Measurements from ENCODE around the gene USP53.
"Not testable (repeated sequence)": the region's sequence is repeated elsewhere in the genome, so short reads cannot be mapped to it uniquely, and the experiment has no call there.

USP53 gene

GRCh38 chr4:119328695-119329094 is 116.2 kb downstream of the USP53 start:
- no peak for DNase-seq

GRCh38 chr4:119329835-119330620 is 117.5 kb downstream of the USP53 start:
- DNase-seq = no peak

GRCh38 chr4:119336332-119336979 is 123.9 kb downstream of the USP53 start:
- DNase-seq = not testable (repeated sequence)

- no peak for DNase-seq
Measured at GRCh38 chr4:119337010-119337409, 124.5 kb downstream of the USP53 start.

GRCh38 chr4:119339895-119340294 is 127.4 kb downstream of the USP53 start:
- DNase-seq = not testable (repeated sequence)

GRCh38 chr4:119343293-119343692 is 130.8 kb downstream of the USP53 start:
- not testable (repeated sequence) for DNase-seq
